GM18517 (cell line): Measurements from ENCODE around the gene KRTAP21-2.
"Not testable (repeated sequence)": the region's sequence is repeated elsewhere in the genome, so short reads cannot be mapped to it uniquely, and the experiment has no call there.

ENCODE experiments used
- ATAC-seq: cut with Tn5 transposase; IDR thresholded peaks from one replicate; pipeline ENCODE4 v1.9.1; 2021; ENCODE audit warnings: mild to moderate bottlenecking, moderate library complexity; ENCODE audit not compliant: unreplicated experiment

Gene KRTAP21-2

DNA sequence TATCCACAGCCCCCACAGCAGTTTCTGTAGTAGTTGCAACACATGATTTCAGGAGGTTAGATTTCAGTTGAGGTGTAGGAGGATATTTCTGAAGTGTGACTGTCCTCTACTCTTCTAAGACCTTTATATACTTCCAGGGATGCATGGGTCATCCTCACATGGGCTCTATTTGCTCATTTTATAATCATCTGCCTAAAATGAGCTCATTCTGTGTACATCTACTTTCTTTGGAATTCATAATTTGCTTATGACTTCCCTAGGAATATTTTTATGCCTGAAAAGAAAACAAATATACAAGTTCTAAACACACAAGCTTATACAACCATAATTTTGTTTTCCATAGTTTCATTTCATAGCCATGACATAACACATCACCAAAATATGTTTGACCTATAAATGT, at the start of gene KRTAP21-2:
TSS of gene KRTAP21-2 (minus strand) at position 101 of the 400 bp plus-strand sequence. CDS start at position 44, 57 bp downstream.
- ATAC-seq: no peak

DNA sequence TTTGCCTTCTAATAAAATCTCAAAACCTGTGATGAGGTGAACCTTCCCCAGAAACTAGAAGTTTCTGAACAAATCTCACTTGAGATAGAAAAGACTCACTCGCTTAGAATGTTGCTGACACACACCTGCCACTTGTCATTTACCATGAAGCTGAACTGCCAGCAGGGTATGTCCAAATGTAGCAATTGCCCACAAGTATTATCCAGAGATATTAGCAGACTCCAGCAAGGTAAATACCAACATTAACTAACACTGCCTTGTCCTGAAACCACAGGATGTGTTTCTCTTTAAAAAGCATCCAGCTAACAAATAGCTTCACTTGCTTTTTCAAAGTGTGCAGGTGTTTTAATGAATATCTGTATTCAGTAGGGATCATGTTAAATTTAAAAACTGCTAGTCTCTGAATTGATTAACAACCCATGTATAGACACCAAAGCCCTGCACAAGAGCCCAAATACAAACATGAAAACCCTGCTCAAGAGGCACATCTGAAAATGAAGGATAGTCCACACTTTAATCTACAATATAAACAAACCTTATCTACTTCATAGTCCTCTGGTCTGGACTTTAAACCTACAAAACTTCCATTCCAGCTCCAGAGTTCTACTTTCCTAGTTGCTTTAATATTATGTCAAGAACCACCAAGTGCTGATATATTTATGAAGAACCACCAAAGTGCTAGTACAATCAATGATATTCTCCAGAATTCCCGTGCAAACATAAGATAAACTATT, 46.7 kb upstream of the KRTAP21-2 start:
- ATAC-seq: no peak

DNA sequence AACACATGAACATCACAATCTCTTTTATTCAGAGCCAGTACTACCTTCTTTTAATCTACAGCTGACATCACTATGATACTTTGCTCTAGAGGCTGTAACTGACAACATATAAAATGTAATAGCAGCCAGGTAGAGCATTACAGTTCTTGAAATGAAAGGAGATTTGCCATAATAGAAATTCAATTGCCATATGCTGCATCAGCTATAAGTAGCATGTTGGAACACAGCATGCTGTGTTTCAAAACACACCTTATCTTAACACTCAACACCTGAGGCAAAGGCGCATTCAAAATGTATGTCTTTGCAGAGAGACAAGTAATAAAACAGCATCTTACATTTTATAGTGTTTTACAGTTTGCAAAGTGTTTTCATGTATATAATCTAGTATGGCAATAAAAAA, 32.2 kb upstream of the KRTAP21-2 start:
- no peak for ATAC-seq

DNA sequence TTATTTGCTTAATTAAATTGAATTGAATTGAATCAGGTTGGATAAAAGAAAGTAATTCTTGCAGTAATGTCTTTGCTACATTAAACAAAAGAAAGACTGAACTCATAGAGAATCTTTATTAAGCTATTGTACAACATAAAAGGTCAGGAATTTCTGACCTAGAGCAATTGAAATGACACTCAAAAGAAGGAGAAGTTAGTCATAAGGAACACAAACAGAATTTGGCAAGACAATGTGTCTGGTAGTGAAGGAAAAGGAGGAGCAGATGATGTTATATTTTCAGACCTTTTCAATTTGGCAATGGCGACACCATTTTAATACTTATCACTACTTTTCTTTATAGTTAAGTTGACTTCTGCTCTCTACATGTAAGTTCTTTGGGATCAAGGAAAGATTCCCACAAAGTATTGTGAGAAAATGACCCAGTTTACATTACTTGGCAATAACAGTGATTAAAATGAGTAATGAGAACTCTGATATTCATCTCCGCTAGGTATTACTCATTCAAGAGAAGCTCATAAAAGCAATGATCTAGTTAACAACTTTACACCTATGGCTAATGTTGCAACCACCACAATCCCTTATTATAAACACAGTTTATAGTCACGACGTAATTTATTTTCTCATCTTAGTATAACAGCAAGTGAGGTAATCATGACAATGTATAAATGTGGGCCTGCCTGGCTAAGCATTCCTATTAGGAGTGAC, 22.8 kb upstream of the KRTAP21-2 start:
- no peak for ATAC-seq

DNA sequence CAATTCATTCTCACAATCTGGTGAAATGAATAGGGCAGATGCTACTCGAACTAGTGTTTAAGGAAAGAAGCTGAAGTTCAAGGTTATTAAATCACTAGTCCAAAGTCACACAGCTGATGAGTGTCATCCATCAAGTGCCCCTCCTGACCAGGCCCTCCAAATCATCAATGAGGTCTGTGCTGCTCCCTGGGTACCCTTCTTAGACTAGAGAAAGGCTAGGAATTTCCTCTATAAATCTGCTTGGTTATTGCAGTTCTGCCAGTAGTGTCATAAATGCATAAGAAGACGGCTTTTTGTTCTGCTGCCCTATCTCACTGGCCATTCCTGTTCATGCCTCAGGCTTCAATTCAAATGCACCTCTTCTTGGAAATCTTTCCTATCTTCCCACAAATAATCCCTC, 13.7 kb upstream of the KRTAP21-2 start:
- ATAC-seq: no peak

DNA sequence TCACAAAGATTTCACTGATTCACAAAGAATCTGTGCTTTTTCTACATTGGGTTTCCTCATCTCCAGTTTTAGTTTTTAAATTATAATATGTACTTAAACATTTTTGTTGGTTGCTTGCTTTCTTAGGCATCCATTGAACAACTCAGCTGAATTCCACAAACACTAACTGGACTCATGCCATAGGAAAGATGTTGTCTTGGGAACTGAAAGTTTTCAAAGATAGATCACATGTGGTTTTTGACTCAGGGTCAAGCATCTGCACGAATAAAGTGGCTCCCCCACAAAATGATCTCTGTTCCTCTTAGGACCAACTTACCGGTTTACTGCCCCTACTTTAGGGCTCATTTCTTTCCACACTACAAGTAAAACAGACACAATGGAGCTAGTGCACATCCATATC, 11.2 kb upstream of the KRTAP21-2 start:
- ATAC-seq: no peak

DNA sequence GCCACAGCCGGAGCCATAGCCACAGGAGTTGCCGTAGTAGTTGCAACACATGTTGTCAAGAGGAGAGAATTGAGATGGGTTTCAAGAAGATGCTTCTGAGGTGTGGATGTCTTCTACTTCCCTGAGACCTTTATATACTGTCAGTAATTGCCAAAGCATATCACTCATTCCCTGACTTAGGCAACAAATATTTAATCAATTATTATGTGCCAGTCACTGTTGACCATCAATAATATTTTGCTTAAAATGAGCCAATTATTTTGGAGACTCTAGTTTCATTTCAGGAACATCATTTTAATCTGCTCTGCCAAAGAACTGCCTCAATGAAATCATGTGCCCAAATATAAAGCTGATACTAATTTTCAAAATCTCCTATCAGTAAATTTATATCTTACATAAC, 8.3 kb upstream of the KRTAP21-2 start, which contains the start of gene KRTAP21-1:
TSS of gene KRTAP21-1 (minus strand) at position 101 of the 400 bp plus-strand sequence. CDS start at position 51, 50 bp downstream.
- ATAC-seq: not testable (repeated sequence)

DNA sequence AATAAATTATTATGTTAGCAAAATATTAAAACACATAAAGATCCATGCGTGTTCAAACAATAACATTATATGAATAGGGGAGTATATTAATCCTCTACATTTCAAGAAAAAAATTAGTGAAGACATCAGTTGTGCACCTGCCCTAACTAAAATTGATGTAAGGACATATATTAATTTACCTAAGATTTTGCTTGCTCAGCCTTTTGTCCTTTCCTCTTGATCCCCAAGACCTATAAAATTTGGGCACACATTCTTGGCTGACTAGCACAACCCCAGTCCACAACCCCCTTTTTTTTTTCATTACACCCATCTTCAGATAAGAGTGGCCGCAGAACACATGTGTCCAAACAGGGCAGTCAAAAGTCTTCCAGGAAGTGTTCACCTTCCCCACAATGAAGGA, 6.6 kb downstream of the KRTAP21-2 start:
- ATAC-seq: no peak

DNA sequence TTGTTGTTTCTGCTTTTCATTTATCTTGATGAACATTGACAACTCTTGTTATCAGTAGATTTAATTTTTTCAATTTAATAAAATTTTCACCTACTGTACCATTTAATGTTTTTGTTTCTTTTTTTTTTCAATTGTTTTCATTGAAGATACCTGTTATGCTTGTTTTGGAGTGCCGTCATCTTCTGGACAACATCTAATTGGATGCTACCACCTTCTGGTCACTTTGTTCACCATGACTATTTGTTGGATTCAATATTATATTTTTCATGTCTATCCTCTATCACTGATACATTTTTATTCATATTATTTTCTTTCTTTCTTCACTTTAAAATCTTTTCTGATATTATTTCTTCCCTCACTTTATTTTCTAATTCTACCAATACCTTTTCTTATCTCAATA, 14.0 kb downstream of the KRTAP21-2 start:
- ATAC-seq: no peak

DNA sequence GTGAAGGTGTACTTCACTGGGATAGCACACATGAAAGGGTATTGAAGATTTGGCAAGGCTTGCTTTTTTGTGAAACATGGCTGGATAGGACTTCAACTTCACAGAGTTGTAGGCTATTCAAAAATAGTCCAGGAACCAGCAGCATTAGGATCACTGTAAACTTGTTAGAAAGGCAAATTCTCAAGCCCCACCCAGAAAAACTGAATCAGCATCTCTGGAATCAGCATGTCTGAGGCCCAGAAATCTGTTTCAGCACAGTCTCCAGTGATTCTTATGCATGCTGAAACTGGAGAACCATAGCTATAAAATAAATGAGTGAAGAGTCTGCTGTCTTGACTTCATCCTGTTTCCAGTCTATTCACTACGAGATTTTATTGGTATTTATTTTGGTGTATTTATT, 20.3 kb downstream of the KRTAP21-2 start:
- ATAC-seq: no peak

DNA sequence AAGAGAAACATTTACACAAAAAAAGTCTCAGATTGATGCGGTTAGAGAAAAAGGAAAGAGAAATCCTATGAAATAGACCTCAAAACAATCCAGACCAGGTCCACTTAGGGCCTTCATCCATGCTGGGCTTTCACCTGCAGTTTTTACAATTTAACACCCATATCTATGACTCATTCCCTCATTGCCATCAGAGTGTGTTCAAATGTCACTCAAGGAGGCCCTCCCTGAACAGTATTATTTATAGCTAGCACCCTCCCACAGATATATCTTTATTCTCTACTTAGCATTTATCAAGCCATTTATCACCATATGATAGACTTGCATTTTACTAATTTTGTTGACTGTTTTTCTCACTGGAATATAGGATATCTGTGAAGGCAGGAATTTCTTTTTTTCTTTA, 27.7 kb downstream of the KRTAP21-2 start:
- no peak for ATAC-seq

DNA sequence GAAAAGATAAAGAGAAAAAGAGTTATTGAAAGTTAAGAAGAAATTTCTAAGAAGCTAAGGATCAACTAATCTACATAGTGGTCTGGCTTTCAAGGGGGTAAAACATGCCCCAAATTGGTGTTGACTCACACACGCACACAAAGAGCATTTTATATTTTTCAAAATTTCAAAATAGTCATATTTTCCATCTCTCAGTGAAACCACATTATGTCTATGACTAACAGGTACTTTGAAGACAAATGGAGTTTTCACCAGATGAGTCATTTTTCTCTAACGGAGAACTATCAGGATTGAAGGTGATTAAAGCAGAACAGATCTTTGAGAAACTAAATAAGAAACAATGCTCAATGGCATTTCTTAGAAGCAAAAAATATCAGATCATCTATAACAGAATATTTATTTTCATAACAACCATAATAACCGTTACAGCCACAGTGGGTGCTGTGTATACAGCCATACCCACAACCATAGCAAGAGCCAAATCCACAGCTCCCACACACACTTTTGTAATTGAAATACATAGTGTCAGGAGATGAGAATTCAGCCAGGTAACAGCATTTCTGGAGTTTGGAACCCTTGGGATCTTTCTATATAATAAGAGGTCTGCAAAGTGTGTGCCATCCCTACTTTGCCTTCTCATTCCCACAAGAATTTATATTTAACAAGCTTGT, 28.7 kb downstream of the KRTAP21-2 start, which contains the start of gene KRTAP21-3:
TSS of gene KRTAP21-3 (minus strand) at position 539 of the 671 bp plus-strand sequence. CDS start at position 521, 18 bp downstream.
- peak; percentile 60 for ATAC-seq

DNA sequence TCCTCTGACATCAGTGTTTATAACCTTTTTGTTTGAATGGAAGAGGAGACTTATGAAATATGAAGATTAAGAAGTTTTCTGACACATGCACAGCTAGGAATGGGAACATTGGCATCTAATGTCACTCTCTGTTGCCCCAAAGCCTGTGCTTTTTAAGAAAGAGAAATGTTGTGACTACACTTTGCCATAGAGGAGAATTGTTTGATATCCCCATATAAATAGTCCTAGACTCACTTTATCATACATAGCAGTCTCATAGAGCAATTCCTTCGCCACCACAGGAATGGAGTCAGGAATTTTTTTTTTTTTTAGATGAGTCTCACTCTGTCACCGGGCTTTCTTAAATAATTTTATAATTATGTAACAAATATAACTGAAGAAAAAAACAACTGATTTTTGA, 30.0 kb downstream of the KRTAP21-2 start:
- no peak for ATAC-seq

DNA sequence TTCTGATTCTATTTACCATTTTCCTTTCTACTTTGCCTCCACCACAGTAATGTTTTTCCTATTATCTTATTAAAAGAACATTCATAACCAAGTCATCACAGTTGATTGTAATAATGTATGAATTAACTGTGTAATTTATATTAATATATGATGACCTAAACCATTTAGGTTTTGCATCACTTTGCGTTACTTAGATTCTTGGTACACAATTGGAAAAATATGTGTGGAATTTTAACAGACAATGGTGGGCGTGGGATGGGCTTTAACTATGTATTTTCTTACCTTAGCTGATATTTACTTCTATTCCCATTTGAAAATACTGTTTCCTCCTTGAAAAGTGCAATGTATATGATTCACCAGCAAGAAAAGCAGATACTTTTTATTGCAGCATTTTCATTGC, 32.1 kb downstream of the KRTAP21-2 start:
- ATAC-seq: no peak

DNA sequence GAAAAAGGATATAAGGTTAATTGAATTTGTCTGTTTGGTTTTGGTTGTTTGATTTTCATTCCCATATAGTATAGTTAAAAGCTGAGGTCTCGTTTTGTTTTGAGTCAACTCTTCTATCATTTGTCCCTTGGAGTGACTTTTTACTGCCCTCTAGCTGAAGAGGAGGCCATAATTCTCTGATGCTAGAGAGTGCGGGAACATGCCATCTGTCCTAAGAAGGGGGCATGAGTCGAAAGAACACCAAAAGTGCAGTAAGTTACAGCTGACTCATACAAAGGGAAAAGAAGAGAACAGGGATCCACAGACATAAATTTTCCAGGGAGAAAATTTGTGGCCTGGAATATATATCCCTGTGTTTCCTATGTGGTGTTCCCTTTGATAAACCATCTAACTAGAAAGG, 32.6 kb downstream of the KRTAP21-2 start:
- ATAC-seq: no peak

DNA sequence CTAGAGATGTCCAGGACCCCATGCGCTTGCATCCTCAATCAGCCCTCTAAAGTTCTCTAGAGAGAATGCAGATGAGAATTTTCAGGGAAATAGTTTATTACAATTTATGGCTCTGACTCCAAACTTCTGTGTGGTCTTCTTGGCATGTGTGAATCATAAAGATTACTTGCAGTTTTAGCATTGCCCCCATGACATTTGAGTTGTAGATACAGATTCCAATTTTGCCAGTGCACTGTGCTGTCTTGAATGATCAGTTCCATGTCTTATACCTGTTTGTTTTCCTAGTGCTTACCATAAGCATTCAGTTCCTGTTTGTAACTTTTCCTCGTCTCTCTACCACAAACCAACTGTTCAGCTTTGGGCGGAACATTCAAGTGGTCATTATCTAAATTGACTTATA, 33.3 kb downstream of the KRTAP21-2 start:
- no peak for ATAC-seq

DNA sequence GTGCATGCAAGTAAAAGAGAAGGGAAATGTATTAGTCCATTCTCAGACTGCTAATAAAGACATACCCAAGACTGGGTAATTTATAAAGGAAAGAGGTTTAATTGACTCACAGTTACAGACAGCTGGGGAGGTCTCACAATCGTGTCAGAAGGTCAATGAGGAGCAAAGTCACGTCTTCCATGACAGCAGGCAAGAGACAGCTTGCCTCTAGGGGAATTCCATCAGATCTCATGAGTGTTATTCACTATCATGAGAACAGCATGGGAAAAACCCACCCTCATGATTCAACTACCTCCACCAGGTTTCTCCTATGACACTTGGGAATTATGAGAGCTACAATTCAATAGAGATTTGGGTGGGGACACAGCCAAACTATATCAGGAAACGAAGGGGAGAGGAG, 36.6 kb downstream of the KRTAP21-2 start:
- no peak for ATAC-seq

DNA sequence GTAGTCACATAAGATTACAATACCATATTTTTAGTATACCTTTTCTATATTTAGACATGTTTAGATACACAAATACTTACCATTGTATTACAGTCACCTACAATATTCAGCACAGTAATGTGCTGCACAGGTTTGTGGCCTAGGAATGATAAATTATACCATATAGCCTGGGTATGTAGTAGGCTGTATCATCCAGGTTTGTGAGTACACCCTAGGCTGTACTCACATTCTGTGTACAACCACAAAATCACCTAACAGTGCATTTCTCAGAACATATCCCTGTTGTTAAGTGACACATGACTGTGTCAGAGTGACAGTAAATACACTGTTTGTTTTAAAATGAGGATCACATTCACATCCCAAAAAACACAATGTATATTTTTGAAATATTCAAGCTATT, 39.6 kb downstream of the KRTAP21-2 start:
- ATAC-seq: no peak
